Ishikawa (cell line): ENCODE results near the gene GRIK4.

ENCODE experiments used
- CEBPB ChIP-seq: IDR thresholded peaks from 2 replicates; pipeline ENCODE4 v1.6.1; 2012
- CREB1 ChIP-seq: IDR thresholded peaks from 2 replicates; pipeline ENCODE4 v1.6.1; 2012; ENCODE audit warnings: low read depth
- EGR1 ChIP-seq: IDR thresholded peaks from 2 replicates; pipeline ENCODE4 v1.6.1; 2012
- EP300 ChIP-seq: IDR thresholded peaks from 2 replicates; pipeline ENCODE4 v1.6.1; 2012; ENCODE audit warnings: borderline replicate concordance
- FOXM1 ChIP-seq: IDR thresholded peaks from 2 replicates; pipeline ENCODE4 v1.6.1; 2012; ENCODE audit warnings: low read depth, borderline replicate concordance
- MAX ChIP-seq: IDR thresholded peaks from 2 replicates; pipeline ENCODE4 v1.6.1; 2012
- NFIC ChIP-seq: IDR thresholded peaks from 2 replicates; pipeline ENCODE4 v1.6.1; 2012
- RAD21 ChIP-seq: IDR thresholded peaks from 2 replicates; pipeline ENCODE4 v1.6.1; 2012; ENCODE audit warnings: low read depth
- REST ChIP-seq: IDR thresholded peaks from 2 replicates; pipeline ENCODE4 v1.6.1; 2012; ENCODE audit warnings: low read depth, mild to moderate bottlenecking
- TAF1 ChIP-seq: IDR thresholded peaks from 2 replicates; pipeline ENCODE4 v1.6.1; 2012; ENCODE audit warnings: low read depth, mild to moderate bottlenecking
- TCF12 ChIP-seq: IDR thresholded peaks from 2 replicates; pipeline ENCODE4 v1.6.1; 2012; ENCODE audit warnings: low read depth
- TEAD4 ChIP-seq: IDR thresholded peaks from 2 replicates; pipeline ENCODE4 v1.6.1; 2012
- USF1 ChIP-seq: IDR thresholded peaks from 2 replicates; pipeline ENCODE4 v1.6.1; 2012
- YY1 ChIP-seq: IDR thresholded peaks from 2 replicates; pipeline ENCODE4 v1.6.1; 2012; ENCODE audit warnings: low read depth
- ZBTB7A ChIP-seq: IDR thresholded peaks from 2 replicates; pipeline ENCODE4 v1.6.1; 2012; ENCODE audit warnings: low read depth

The GRIK4 gene

GRCh38 chr11:120586728-120587127 lies 75.2 kb downstream of the GRIK4 start:
- no peak for TF ChIP-seq MAX
- TF ChIP-seq TAF1 = no peak
- TF ChIP-seq REST = no peak

GRCh38 chr11:120587299-120587698 lies 75.8 kb downstream of the GRIK4 start:
- TF ChIP-seq FOXM1 (no peak), YY1 (no peak), MAX (no peak), EP300 (no peak), CREB1 (no peak), TAF1 (no peak), ZBTB7A (no peak), REST (no peak)

GRCh38 chr11:120589376-120589775 lies 77.8 kb downstream of the GRIK4 start:
- TF ChIP-seq FOXM1 = no peak

- no peak for TF ChIP-seq TCF12
- no peak for TF ChIP-seq MAX
- no peak for TF ChIP-seq NFIC
- TF ChIP-seq YY1 = no peak
- no peak for TF ChIP-seq USF1
- no peak for TF ChIP-seq ZBTB7A
- TF ChIP-seq RAD21 = no peak
- TF ChIP-seq TEAD4 = no peak
- no peak for TF ChIP-seq EP300
- TF ChIP-seq REST = no peak
- no peak for TF ChIP-seq FOXM1
- no peak for TF ChIP-seq EGR1
- TF ChIP-seq TAF1 = no peak
- no peak for TF ChIP-seq CEBPB
- TF ChIP-seq CREB1 = no peak
These were observed 78.9 kb downstream of the GRIK4 start for GRCh38 chr11:120590472-120590871.

GRCh38 chr11:120594746-120595145 lies 83.2 kb downstream of the GRIK4 start:
- TF ChIP-seq CREB1 (no peak), EGR1 (no peak), ZBTB7A (no peak), RAD21 (no peak), MAX (no peak), REST (no peak), TAF1 (no peak), YY1 (no peak), NFIC (no peak)
